ENCODE measurements around the gene TNIK.

DNA sequence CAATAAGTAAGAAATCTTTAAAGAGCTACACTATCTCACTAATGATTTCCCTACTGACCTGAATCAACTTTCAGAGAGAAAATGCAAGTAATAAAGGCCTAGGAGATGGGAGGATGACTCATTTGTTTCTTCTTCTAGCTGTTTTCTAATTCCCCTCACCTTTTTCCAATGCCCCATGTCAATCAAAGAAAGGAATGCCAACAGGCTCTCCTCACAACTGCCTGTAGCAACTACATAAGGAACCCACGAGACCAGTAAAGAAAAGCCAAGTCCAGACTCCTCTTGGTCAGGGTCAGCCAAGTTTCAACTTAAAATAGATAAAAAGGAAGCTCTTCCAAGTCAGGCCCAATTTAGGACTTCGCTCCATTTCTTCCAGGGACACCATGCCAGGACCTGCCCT, 201.9 kb downstream of the TNIK start:
- TF ChIP-seq CTCF (IDR thresholded peaks at IDR 0.05; ENCODE audit: low read depth, low read length, poor library complexity, severe bottlenecking) (no peak), EZH2phosphoT487 (IDR thresholded peaks at IDR 0.05; ENCODE audit: borderline replicate concordance, low read length) (no peak)

Data from DOHH2 (cell line).